ENCODE measurements around the gene PRKCB. TPM values are rescaled to one million over a fixed set of nuclear protein-coding genes. Genes with fewer than 3 reads are reported as not detected.

PRKCB gene
- total RNA-seq, 4 donors from 2014 or later: 7.4 to 21.6 (median 12.9) TPM

- intact Hi-C loops (cut with DNase I; ENCODE audit: low total_unique reads): loop anchor here (10.0 kb wide), 1 partner anchor 211 kb away; no protein-coding TSS in a partner anchor
- peak in 1 of 2 donors; percentile 16 for DNase-seq (ENCODE audit: low spot score in 2 of 2)
These were observed 419.9 kb downstream of the PRKCB start, which contains the start of gene CACNG3 for GRCh38 chr16:24255456-24256371. TSS of gene CACNG3 (plus strand) at chr16:24256335. CDS start at chr16:24256755, 420 bp downstream.

GRCh38 chr16:24257958-24258357 lies 422.2 kb downstream of the PRKCB start:
- intact Hi-C loops (cut with DNase I; ENCODE audit: low total_unique reads): loop anchor here (10.0 kb wide), 1 partner anchor 213 kb away; no protein-coding TSS in a partner anchor
- TF ChIP-seq, protein P1, sequence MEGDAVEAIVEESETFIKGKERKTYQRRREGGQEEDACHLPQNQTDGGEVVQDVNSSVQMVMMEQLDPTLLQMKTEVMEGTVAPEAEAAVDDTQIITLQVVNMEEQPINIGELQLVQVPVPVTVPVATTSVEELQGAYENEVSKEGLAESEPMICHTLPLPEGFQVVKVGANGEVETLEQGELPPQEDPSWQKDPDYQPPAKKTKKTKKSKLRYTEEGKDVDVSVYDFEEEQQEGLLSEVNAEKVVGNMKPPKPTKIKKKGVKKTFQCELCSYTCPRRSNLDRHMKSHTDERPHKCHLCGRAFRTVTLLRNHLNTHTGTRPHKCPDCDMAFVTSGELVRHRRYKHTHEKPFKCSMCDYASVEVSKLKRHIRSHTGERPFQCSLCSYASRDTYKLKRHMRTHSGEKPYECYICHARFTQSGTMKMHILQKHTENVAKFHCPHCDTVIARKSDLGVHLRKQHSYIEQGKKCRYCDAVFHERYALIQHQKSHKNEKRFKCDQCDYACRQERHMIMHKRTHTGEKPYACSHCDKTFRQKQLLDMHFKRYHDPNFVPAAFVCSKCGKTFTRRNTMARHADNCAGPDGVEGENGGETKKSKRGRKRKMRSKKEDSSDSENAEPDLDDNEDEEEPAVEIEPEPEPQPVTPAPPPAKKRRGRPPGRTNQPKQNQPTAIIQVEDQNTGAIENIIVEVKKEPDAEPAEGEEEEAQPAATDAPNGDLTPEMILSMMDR (IDR thresholded peaks at IDR 0.05): no peak
- TF ChIP-seq POLR2A (IDR thresholded peaks at IDR 0.05): no peak
- no peak for DNase-seq (ENCODE audit: low spot score in 2 of 2)
- WGBS, 2 donors: 51 to 61% methylated on average over 5 of the region's 5 CpGs
- H3K4me3 ChIP-seq (ENCODE audit: low read depth, poor library complexity, severe bottlenecking): no peak overlapping the region

More at GRCh38 chr16:24255456-24256371, 419.9 kb downstream of the PRKCB start, which contains the start of gene CACNG3:
- WGBS, 2 donors: 4% methylated on average over 43 to 52 of the region's 54 CpGs
- TF ChIP-seq POLR2A (IDR thresholded peaks at IDR 0.05): no peak
- TF ChIP-seq, protein P1 (IDR thresholded peaks at IDR 0.05): no peak
- no peak within 1 kb of the TSS for H3K4me3 ChIP-seq (ENCODE audit: low read depth, poor library complexity, severe bottlenecking)

GRCh38 chr16:24258791-24259190 lies 423.0 kb downstream of the PRKCB start:
- H3K4me3 ChIP-seq (ENCODE audit: low read depth, poor library complexity, severe bottlenecking): no peak overlapping the region
- TF ChIP-seq, protein P1 (IDR thresholded peaks at IDR 0.05): no peak
- TF ChIP-seq POLR2A (IDR thresholded peaks at IDR 0.05): no peak
- intact Hi-C loops (cut with DNase I; ENCODE audit: low total_unique reads): loop anchor here (10.0 kb wide), 1 partner anchor 214 kb away; no protein-coding TSS in a partner anchor
- 76 to 85% methylated on average over 1 of the region's 1 CpG for WGBS, 2 donors
- no peak for DNase-seq (ENCODE audit: low spot score in 2 of 2)

DNA sequence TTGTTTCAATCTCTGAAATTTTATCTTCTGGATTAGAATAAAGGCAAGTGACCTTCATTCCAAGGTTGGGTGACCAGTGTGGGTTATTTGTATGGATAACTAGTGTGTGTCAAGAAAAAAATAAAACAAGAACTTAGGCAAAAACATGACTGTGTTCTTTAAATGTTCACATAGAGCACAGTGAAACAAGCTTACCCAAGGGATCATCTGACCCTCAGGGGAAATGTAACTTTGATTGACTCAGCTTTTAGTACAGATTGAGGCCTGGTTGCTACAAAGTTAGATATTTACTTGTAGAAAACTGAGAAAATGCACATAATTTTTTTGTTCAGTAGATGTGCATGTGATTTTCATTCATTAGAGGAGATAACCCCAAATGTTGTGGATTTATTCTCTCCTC lies 427.0 kb downstream of the PRKCB start:
- no peak overlapping the region for H3K4me3 ChIP-seq (ENCODE audit: low read depth, poor library complexity, severe bottlenecking)
- no peak for TF ChIP-seq POLR2A (IDR thresholded peaks at IDR 0.05)
- TF ChIP-seq, protein P1 (IDR thresholded peaks at IDR 0.05): no peak
- no peak for DNase-seq (ENCODE audit: low spot score in 2 of 2)
- intact Hi-C loops (cut with DNase I; ENCODE audit: low total_unique reads): no loop called here

Small RNA genes within 50 kb of the gene (microRNA-seq; reads per million reads assigned to microRNA genes)
- gene MIR1273H (ENCODE audit: borderline number of aligned reads in 1 of 2, borderline replicate concordance in 2 of 2): 0 reads per million in 2 donors

Other genes starting within 250 kb of the PRKCB start
- gene NDUFAB1, start 239.7 kb upstream of the PRKCB start, total RNA-seq: 10 to 100 TPM; 47.8 to 77.8 (median 56.7) TPM
- gene PALB2, start 194.7 kb upstream of the PRKCB start, total RNA-seq: 10 to 100 TPM; 10.9 to 16.3 (median 13.0) TPM
- gene DCTN5, start 194.5 kb upstream of the PRKCB start, total RNA-seq: 10 to 100 TPM; 37.4 to 54.0 (median 46.7) TPM
- 1 to 10 TPM; 2.4 to 5.9 (median 4.4) TPM for gene PLK1, start 157.1 kb upstream of the PRKCB start, total RNA-seq
- 1 to 10 TPM in 1 of 4 donors, under 1 TPM in 3; 0.25 to 2.4 (median 0.49) TPM for gene ERN2, start 122.8 kb upstream of the PRKCB start, total RNA-seq
- 100 to 1,000 TPM; 120 to 176 (median 134) TPM for gene CHP2, start 81.0 kb upstream of the PRKCB start, total RNA-seq